HG03378 (cell line): ENCODE measurements around the gene RNF167.
A peak's percentile ranks its signal among the peaks of the same experiment; 100 is the strongest.

ENCODE experiments used
- ATAC-seq: cut with Tn5 transposase; IDR thresholded peaks from one replicate; pipeline ENCODE4 v1.9.1; 2021; ENCODE audit warnings: mild to moderate bottlenecking, moderate library complexity; ENCODE audit not compliant: unreplicated experiment

The RNF167 gene

DNA sequence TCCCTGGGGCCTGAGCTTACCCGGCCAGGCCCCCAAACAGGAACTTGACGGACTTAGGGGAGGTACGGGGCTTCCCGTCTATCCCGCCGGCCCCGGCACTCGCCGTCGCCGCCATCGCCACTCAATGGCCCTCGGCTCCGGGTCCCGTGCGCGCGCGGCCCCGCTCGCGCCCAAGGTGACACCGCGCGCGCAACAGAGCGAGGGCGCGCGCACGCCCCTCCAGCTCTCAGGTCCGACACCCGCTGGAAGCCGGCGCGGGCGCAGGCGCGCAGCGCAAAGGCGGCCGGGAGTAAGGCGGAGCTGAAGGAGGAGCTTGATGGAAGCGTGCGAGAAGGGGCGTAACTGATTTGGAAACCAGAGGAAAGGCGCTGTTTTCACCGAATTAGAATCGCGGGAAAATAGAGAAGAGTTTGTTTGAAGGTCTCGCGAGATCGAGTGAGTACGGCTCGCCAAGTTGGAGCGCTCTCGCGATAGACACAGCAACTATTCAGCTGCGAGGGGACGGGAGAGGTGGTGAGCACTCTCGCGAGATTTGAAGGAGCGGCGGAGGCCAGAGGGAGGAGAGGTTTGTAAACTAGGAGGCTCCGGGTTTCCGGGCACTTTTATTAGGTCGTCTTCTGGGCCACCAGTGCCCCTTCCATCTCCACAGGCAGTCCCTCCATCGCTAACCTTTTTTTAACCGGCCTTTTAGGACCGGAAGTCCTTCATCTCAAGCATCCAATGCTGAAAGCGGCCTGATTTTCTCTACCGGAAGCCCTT, at the start of gene RNF167, which contains the start of gene SLC25A11:
RNF167 (plus strand) TSS at position 473 of the 759 bp plus-strand sequence. CDS start 642 bp downstream, outside the sequence.
SLC25A11 (minus strand) TSS at position 251 of the 759 bp plus-strand sequence; CDS start at position 115, 136 bp downstream.
- peak; percentile 77 for ATAC-seq

GRCh38 chr17:4891411-4892410, 48.4 kb upstream of the RNF167 start:
- no peak for ATAC-seq

GRCh38 chr17:4892499-4893221, 47.4 kb upstream of the RNF167 start:
- ATAC-seq: no peak

GRCh38 chr17:4893272-4893671, 46.8 kb upstream of the RNF167 start:
- no peak for ATAC-seq

DNA sequence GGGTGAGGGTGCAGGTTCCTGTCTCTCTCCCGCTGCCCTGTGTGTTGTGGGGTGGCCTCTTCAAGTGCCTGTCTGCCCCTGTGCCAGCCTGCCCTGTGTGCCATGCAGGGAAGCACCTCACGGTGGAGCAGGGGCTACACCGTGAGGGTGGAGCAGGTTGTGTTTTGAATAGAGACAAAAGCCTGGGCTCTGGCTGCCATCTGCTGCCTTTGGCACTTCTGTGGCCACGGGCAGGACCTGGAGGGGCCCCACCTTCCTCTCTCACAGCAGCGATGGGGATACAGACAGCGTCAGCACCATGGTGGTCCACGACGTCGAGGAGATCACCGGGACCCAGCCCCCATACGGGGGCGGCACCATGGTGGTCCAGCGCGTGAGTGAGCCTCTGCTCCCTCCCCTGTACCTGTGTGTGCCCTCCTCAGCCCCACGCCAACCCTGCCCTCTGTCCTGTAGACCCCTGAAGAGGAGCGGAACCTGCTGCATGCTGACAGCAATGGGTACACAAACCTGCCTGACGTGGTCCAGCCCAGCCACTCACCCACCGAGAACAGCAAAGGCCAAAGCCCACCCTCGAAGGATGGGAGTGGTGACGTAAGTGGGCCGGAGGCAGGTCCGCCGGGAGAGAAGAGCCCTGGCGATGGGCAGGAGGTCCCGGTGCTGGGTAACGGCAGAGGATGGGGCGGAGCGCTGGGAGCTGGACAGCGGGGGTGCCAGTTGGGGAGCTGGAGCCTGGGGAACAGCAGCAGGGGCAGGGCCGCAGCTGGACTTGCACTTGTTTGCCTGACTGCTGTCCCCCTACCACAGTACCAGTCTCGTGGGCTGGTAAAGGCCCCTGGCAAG, 46.1 kb upstream of the RNF167 start:
- ATAC-seq: no peak

GRCh38 chr17:4895121-4895520, 44.9 kb upstream of the RNF167 start:
- no peak for ATAC-seq

- ATAC-seq: no peak
Measured at GRCh38 chr17:4895657-4896331, 44.3 kb upstream of the RNF167 start.

DNA sequence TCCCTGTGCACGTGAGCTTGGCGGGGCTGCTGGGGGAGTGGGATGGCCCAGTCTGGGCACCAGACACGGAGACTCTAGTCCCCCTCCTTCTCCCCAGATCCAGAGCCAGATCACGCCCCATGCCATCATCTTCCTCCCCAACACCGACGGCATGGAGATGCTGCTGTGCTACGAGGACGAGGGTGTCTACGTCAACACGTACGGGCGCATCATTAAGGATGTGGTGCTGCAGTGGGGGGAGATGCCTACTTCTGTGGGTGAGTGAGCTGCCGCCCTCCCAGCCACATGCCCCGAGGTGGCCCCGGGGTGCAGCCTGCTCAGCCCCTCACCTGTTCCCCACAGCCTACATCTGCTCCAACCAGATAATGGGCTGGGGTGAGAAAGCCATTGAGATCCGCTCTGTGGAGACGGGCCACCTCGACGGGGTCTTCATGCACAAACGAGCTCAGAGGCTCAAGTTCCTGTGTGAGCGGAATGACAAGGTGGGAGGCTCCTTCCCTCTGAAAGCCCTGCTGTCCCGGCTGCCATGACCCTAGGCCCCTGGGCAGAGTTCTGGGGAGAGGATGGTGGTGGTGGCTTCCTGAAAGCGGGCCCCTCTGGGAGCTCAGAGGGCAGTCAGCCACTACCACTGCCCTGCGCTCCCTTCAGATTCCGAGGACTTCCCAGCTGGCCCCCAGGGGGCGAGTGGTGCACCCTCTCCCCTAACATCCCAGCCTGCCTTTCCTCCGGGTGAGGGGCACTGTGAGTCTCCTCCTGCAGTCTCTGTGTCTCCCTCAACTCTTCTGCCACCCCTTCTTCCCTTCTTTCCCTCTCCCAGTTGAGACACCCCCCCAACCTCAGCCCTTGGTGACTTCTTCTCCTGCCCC, 43.5 kb upstream of the RNF167 start:
- no peak for ATAC-seq

- no peak for ATAC-seq
Measured at GRCh38 chr17:4897198-4897687, 42.8 kb upstream of the RNF167 start.

GRCh38 chr17:4897785-4898184, 42.3 kb upstream of the RNF167 start:
- ATAC-seq: no peak

GRCh38 chr17:4898351-4898750, 41.7 kb upstream of the RNF167 start:
- ATAC-seq: no peak

DNA sequence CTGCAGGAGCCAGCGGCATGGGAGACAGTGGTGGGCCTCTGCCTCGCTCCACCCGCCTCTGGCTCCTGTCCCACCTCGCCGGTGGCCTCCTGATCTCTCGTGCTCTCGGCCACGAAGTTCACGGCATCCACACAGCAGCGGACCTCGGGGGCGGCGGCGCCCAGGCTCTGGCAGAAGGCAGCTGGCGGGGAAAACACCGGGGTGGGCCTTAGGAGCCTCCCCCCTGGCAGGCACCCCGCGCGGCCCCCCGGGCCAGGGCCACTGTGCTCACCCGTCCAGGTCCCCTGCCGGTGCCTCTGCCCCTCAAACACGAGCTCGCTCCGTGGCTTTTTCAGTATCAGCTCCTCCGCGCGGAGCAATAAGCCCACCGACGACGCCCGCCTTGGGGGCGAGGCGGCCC, 41.1 kb upstream of the RNF167 start:
- no peak for ATAC-seq

DNA sequence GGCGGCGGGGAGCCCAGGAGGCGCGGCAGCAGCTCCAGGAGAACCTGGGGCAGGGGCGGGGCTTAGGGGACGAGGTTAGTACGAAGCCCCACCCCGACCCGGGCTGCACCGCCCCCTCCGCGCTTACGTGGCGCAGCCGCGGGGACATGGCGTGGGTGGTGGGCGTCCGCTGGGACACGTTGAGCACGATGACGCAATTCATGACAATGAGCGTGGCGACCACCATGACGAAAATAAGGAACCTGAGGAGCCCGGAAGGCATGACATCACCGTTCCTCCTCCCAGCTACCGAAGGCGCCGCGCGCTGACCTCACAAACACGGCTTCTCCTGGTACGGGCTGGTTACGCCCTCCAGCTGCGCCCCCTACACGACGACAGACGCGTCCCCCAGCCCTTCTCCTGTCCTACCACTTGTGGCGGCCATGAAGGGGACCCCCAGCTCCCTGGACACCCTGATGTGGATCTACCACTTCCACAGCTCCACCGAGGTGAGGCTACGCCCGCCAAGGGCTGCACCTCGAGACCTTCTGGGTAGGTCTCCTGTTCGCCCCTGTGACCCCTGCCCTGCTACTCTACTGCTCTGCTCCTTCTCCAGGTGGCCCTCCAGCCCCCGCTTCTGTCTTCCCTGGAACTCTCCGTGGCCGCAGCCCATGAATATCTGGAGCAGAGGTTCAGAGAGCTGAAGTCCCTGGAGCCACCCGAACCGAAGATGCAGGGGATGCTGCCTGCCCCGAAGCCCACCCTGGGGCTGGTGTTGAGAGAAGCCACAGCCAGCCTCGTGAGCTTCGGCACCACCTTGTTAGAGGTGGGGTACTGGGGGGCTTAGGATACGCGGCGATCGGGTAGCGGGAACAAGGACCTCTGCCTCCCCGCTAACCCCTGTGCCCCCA, 40.5 kb upstream of the RNF167 start, which contains the start of gene C17orf107:
C17orf107 (plus strand) TSS at position 196 of the 890 bp plus-strand sequence; CDS start at position 423, 227 bp downstream.
- ATAC-seq: peak; percentile 40

DNA sequence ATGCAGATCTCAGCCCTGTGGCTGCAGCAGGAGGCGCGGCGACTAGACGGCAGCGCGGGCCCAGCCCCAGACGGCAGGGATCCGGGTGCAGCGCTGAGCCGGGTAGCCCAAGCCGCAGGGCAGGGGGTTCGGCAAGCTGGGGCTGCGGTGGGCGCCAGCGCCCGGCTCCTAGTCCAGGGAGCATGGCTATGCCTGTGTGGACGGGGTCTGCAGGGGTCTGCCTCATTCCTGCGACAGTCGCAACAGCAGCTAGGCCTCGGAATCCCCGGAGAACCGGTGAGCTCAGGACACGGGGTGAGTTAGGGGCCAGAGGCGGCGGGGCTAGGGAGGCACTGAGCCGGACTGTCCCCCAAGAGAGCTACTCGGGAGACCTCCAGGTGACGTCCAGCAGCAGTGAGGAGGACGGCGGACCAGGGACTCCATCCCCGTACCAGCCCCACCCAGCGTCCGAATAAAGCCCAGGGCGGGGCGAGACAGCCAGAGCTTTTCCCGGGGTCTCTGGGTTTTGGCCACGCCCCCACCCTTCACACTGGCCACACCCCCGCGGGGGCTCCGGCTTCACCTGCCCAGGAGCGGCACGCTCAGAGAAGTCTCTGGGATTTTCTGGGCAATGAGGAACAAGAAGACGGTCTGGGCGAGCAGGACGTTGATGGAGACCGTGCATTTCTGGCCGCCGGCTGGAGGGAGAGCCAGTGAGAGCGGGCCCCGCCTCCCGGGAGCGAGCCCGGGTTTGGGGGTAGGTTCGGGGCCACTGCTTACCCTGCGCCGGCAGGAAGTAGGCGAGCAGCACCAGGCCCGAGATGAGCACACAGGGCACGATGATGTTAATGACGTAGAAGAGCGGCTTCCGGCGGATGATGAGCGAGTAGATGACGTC, 39.6 kb upstream of the RNF167 start:
- ATAC-seq: no peak

DNA sequence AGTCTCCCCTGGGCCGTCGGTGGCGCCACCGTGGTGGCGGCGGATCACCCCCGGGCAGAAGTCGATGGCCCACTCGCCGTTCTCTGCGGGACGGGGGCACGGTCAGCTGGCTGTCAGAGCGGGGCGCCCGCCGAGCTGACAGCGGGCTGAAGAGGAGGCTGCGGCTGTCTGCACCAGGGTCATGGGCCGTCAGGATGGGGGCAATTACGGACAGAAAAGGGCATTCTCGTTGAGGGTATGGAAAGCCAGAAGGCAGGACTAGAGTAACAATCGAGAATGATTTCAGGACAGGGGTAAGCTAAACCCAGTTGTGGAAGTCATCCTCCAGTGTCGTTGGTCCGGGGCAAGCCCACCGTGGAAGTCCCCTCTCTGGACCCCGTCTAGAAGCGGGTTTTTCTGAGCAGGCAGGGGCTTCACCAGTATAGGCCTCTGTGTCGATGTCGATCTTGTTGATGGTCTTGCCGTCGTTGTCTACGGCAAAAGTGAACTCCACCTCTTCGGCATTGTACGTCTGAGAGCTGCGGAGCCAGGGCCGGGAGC, 38.9 kb upstream of the RNF167 start:
- no peak for ATAC-seq
